ENCODE data around the gene SLC4A3.

DNA sequence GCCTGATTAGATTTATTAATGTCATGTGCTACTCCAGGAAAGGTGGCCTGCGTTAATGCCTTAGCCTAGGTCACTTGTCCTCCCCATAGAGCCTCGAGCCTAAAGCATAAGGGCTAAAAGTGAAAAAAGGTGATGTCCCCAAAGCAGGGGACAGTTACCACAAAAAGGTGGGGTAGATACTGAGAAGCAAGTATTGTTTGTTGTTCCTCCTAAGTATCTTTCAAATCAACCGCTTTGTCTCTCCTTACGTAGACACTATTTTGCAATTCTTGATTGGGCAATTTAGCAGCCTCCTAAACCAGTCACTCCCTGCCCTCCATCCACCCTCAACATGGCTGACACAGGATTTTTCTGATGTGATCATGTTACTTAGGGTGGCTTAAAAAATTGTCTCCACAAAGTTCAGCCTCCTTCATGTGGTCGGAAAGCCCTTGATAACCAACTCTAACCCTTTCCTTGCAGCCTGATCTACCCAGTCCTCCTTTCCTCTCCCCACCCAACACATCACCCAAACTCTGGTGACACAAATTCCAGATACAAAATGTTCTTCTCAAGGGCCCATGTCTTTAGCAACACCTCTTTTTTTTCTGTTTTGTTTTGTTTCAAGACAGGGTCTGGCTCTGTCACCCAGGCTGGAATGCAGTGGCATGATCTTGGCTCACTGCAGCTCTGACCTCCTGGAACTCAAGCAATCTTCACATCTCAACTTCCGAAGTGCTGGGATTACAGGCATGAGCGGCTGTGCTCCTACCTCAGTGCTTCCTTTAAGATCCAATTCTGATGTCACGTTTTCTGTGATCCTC, 48.4 kb upstream of the SLC4A3 start:
- TF ChIP-seq, protein P1, sequence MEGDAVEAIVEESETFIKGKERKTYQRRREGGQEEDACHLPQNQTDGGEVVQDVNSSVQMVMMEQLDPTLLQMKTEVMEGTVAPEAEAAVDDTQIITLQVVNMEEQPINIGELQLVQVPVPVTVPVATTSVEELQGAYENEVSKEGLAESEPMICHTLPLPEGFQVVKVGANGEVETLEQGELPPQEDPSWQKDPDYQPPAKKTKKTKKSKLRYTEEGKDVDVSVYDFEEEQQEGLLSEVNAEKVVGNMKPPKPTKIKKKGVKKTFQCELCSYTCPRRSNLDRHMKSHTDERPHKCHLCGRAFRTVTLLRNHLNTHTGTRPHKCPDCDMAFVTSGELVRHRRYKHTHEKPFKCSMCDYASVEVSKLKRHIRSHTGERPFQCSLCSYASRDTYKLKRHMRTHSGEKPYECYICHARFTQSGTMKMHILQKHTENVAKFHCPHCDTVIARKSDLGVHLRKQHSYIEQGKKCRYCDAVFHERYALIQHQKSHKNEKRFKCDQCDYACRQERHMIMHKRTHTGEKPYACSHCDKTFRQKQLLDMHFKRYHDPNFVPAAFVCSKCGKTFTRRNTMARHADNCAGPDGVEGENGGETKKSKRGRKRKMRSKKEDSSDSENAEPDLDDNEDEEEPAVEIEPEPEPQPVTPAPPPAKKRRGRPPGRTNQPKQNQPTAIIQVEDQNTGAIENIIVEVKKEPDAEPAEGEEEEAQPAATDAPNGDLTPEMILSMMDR (IDR thresholded peaks at IDR 0.05 in 2 of 3, conservative IDR thresholded peaks at IDR 0.05 in 1 of 3; ENCODE audit: borderline replicate concordance in 1 of 3, insufficient read depth in 1 of 3, low read depth in 2 of 3, low read length in 2 of 3): no peak
- TF ChIP-seq RAD21 (IDR thresholded peaks at IDR 0.05; ENCODE audit: low read depth): no peak
- TF ChIP-seq SIN3A (IDR thresholded peaks at IDR 0.05; ENCODE audit: low read depth): no peak
- TF ChIP-seq POLR2A (IDR thresholded peaks at IDR 0.05; ENCODE audit: borderline replicate concordance, extremely low read depth, insufficient read depth, insufficient read length): no peak
- TF ChIP-seq EZH2phosphoT487 (IDR thresholded peaks at IDR 0.05; ENCODE audit: borderline replicate concordance): no peak
- TF ChIP-seq CEBPB (IDR thresholded peaks at IDR 0.05; ENCODE audit: low read depth): no peak
- TF ChIP-seq EZH2 (IDR thresholded peaks at IDR 0.05): no peak
- TF ChIP-seq SRF (IDR thresholded peaks at IDR 0.05; ENCODE audit: low read depth): no peak
- TF ChIP-seq, protein P2, sequence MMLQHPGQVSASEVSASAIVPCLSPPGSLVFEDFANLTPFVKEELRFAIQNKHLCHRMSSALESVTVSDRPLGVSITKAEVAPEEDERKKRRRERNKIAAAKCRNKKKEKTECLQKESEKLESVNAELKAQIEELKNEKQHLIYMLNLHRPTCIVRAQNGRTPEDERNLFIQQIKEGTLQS (IDR thresholded peaks at IDR 0.05): no peak
- TF ChIP-seq CBX3 (IDR thresholded peaks at IDR 0.05; ENCODE audit: low read depth): no peak
- no peak for TF ChIP-seq ZNF274 (IDR thresholded peaks at IDR 0.05; ENCODE audit: low read depth, low read length)
- TF ChIP-seq, protein P3, sequence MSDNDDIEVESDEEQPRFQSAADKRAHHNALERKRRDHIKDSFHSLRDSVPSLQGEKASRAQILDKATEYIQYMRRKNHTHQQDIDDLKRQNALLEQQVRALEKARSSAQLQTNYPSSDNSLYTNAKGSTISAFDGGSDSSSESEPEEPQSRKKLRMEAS (IDR thresholded peaks at IDR 0.05): no peak

Data from HCT116 (cell line).